Stimulated activated memory B cell treated with anti-CD40 and anti-IgM and Interleukin-4, amounts not matched to agents 10 μg/mL and 1 μg/mL and 100 μg/mL, for 72 hours (primary cell): Measurements from ENCODE around the gene PLXNA2.

ENCODE experiments used
- ATAC-seq: fragments of 150-1000 bp; cut with Tn5 transposase; 2 replicates; pipeline ENCODE4 v1.10.0; 2021
- H3K27ac Mint-ChIP-seq: one replicate; pipeline ENCODE4 v1.8.0; 2022; ENCODE audit warnings: mild to moderate bottlenecking, mixed read lengths
- H3K27me3 Mint-ChIP-seq: one replicate; pipeline ENCODE4 v1.8.0; 2022; ENCODE audit warnings: mixed read lengths
- H3K36me3 Mint-ChIP-seq: one replicate; pipeline ENCODE4 v1.8.0; 2022; ENCODE audit warnings: mixed read lengths
- H3K4me1 Mint-ChIP-seq: one replicate; pipeline ENCODE4 v1.8.0; 2022; ENCODE audit warnings: mixed read lengths
- H3K4me3 Mint-ChIP-seq: one replicate; pipeline ENCODE4 v1.8.0; 2022; ENCODE audit warnings: mild to moderate bottlenecking, moderate library complexity, mixed read lengths
- H3K9me3 Mint-ChIP-seq: one replicate; pipeline ENCODE4 v1.8.0; 2022; ENCODE audit warnings: mixed read lengths

Gene PLXNA2

GRCh38 chr1:208225954-208226937 is 17.9 kb downstream of the PLXNA2 start:
- H3K27ac Mint-ChIP-seq = no peak overlapping the region
- no peaks in the 10 kb centered on the region for H3K36me3 Mint-ChIP-seq
- H3K27me3 Mint-ChIP-seq = peaks cover 29% of the 10 kb centered on the region
- no peak for ATAC-seq
- no peak overlapping the region for H3K4me3 Mint-ChIP-seq
- H3K9me3 Mint-ChIP-seq = no peaks in the 10 kb centered on the region
- no peaks in the 10 kb centered on the region for H3K4me1 Mint-ChIP-seq

GRCh38 chr1:208224192-208224713 is 19.9 kb downstream of the PLXNA2 start:
- H3K27me3 Mint-ChIP-seq = peaks cover 34% of the 10 kb centered on the region
- no peaks in the 10 kb centered on the region for H3K36me3 Mint-ChIP-seq
- H3K27ac Mint-ChIP-seq = no peak overlapping the region
- no peaks in the 10 kb centered on the region for H3K9me3 Mint-ChIP-seq
- ATAC-seq = no peak
- H3K4me1 Mint-ChIP-seq = no peaks in the 10 kb centered on the region
- H3K4me3 Mint-ChIP-seq = no peak overlapping the region

GRCh38 chr1:208223136-208223535 is 21.0 kb downstream of the PLXNA2 start:
- no peak overlapping the region for H3K4me3 Mint-ChIP-seq
- no peak for ATAC-seq
- no peaks in the 10 kb centered on the region for H3K36me3 Mint-ChIP-seq
- no peaks in the 10 kb centered on the region for H3K4me1 Mint-ChIP-seq
- peaks cover 23% of the 10 kb centered on the region for H3K27me3 Mint-ChIP-seq
- no peak overlapping the region for H3K27ac Mint-ChIP-seq
- H3K9me3 Mint-ChIP-seq = no peaks in the 10 kb centered on the region

- H3K4me1 Mint-ChIP-seq = no peaks in the 10 kb centered on the region
- H3K9me3 Mint-ChIP-seq = no peaks in the 10 kb centered on the region
- no peak overlapping the region for H3K27ac Mint-ChIP-seq
- peaks cover 23% of the 10 kb centered on the region for H3K27me3 Mint-ChIP-seq
- no peaks in the 10 kb centered on the region for H3K36me3 Mint-ChIP-seq
- no peak for ATAC-seq
- no peak overlapping the region for H3K4me3 Mint-ChIP-seq
These were observed 21.6 kb downstream of the PLXNA2 start for GRCh38 chr1:208222376-208223126.

GRCh38 chr1:208221291-208221622 is 22.9 kb downstream of the PLXNA2 start:
- H3K4me1 Mint-ChIP-seq = no peaks in the 10 kb centered on the region
- no peaks in the 10 kb centered on the region for H3K36me3 Mint-ChIP-seq
- no peak for ATAC-seq
- H3K4me3 Mint-ChIP-seq = no peak overlapping the region
- H3K27ac Mint-ChIP-seq = no peak overlapping the region
- H3K9me3 Mint-ChIP-seq = no peaks in the 10 kb centered on the region
- peaks cover 23% of the 10 kb centered on the region for H3K27me3 Mint-ChIP-seq

- H3K36me3 Mint-ChIP-seq = no peaks in the 10 kb centered on the region
- no peaks in the 10 kb centered on the region for H3K4me1 Mint-ChIP-seq
These were observed 24.4 kb downstream of the PLXNA2 start for GRCh38 chr1:208219659-208220282.

GRCh38 chr1:208219098-208219658 is 25.0 kb downstream of the PLXNA2 start:
- no peak overlapping the region for H3K4me3 Mint-ChIP-seq
- H3K36me3 Mint-ChIP-seq = no peaks in the 10 kb centered on the region
- peaks cover 3% of the 10 kb centered on the region for H3K9me3 Mint-ChIP-seq
- H3K27ac Mint-ChIP-seq = no peak overlapping the region
- H3K27me3 Mint-ChIP-seq = peaks cover 23% of the 10 kb centered on the region
- H3K4me1 Mint-ChIP-seq = no peaks in the 10 kb centered on the region
- ATAC-seq = no peak

More at GRCh38 chr1:208219659-208220282, 24.4 kb downstream of the PLXNA2 start:
- Mint-ChIP-seq H3K9me3 (peaks cover 3% of the 10 kb centered on the region), H3K27me3 (peaks cover 23% of the 10 kb centered on the region), H3K4me3 (no peak overlapping the region), H3K27ac (no peak overlapping the region)
- no peak for ATAC-seq

GRCh38 chr1:208218237-208219097 is 25.7 kb downstream of the PLXNA2 start:
- Mint-ChIP-seq H3K4me1 (no peaks in the 10 kb centered on the region), H3K27me3 (peaks cover 17% of the 10 kb centered on the region), H3K36me3 (no peaks in the 10 kb centered on the region), H3K4me3 (no peak overlapping the region), H3K27ac (no peak overlapping the region), H3K9me3 (peaks cover 3% of the 10 kb centered on the region)
- ATAC-seq = no peak

- Mint-ChIP-seq H3K36me3 (no peaks in the 10 kb centered on the region), H3K27ac (no peak overlapping the region), H3K4me1 (no peaks in the 10 kb centered on the region), H3K27me3 (peaks cover 17% of the 10 kb centered on the region), H3K9me3 (peaks cover 3% of the 10 kb centered on the region), H3K4me3 (no peak overlapping the region)
- ATAC-seq = peak; percentile 9
These were observed 26.4 kb downstream of the PLXNA2 start for GRCh38 chr1:208217781-208218180.

- no peak overlapping the region for H3K27ac Mint-ChIP-seq
- no peak for ATAC-seq
- H3K9me3 Mint-ChIP-seq = peaks cover 3% of the 10 kb centered on the region
- no peaks in the 10 kb centered on the region for H3K36me3 Mint-ChIP-seq
- H3K27me3 Mint-ChIP-seq = peaks cover 17% of the 10 kb centered on the region
- H3K4me1 Mint-ChIP-seq = no peaks in the 10 kb centered on the region
- H3K4me3 Mint-ChIP-seq = no peak overlapping the region
These were observed 27.4 kb downstream of the PLXNA2 start for GRCh38 chr1:208216806-208217205.

- H3K36me3 Mint-ChIP-seq = no peaks in the 10 kb centered on the region
- H3K9me3 Mint-ChIP-seq = peaks cover 3% of the 10 kb centered on the region
- no peak overlapping the region for H3K4me3 Mint-ChIP-seq
- H3K27me3 Mint-ChIP-seq = peaks cover 22% of the 10 kb centered on the region
- no peak overlapping the region for H3K27ac Mint-ChIP-seq
- no peaks in the 10 kb centered on the region for H3K4me1 Mint-ChIP-seq
- ATAC-seq = no peak
These were observed 28.1 kb downstream of the PLXNA2 start for GRCh38 chr1:208216062-208216461.

- H3K9me3 Mint-ChIP-seq = peaks cover 3% of the 10 kb centered on the region
- no peak overlapping the region for H3K27ac Mint-ChIP-seq
- ATAC-seq = no peak
- H3K4me3 Mint-ChIP-seq = no peak overlapping the region
- peaks cover 18% of the 10 kb centered on the region for H3K27me3 Mint-ChIP-seq
- H3K4me1 Mint-ChIP-seq = no peaks in the 10 kb centered on the region
- H3K36me3 Mint-ChIP-seq = no peaks in the 10 kb centered on the region
These were observed 28.8 kb downstream of the PLXNA2 start for GRCh38 chr1:208215393-208215792.

- Mint-ChIP-seq H3K4me1 (no peaks in the 10 kb centered on the region), H3K4me3 (no peak overlapping the region), H3K36me3 (no peaks in the 10 kb centered on the region), H3K27me3 (peaks cover 8% of the 10 kb centered on the region), H3K27ac (no peak overlapping the region), H3K9me3 (peaks cover 3% of the 10 kb centered on the region)
- no peak for ATAC-seq
These were observed 30.4 kb downstream of the PLXNA2 start for GRCh38 chr1:208213786-208214185.

- ATAC-seq = no peak
- no peaks in the 10 kb centered on the region for H3K36me3 Mint-ChIP-seq
- peaks cover 8% of the 10 kb centered on the region for H3K27me3 Mint-ChIP-seq
- H3K9me3 Mint-ChIP-seq = peaks cover 3% of the 10 kb centered on the region
- no peaks in the 10 kb centered on the region for H3K4me1 Mint-ChIP-seq
- H3K4me3 Mint-ChIP-seq = no peak overlapping the region
- H3K27ac Mint-ChIP-seq = no peak overlapping the region
These were observed 31.3 kb downstream of the PLXNA2 start for GRCh38 chr1:208212893-208213292.
